ENCODE results near the gene LRRTM4. TPM values are rescaled to one million over a fixed set of nuclear protein-coding genes. Genes with fewer than 3 reads are reported as not detected.

Gene LRRTM4
- polyA plus RNA-seq, 1 donor from 2014 or later, result 37.1 TPM

DNA sequence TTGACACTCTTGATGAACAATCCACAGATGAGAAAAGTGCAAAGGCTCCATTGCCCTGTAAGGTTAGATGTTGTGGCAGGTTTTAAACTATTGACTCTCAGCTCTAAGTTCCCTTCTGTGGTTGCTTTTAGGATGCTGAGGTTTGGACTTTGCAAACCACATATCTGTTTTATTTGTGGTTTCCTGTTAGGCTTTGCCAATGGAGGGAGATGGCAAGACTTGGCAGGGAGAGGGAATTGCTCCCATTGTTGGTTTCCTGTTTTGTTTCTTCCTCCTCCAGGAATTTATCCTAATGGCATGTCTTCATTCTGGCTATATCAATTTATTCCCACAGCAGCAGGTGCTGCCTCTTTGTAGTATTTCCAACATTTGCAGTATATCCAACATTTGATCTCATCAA is 772.3 kb downstream of the LRRTM4 start:
- Histone ChIP-seq H3K79me2 (replicated peaks; ENCODE audit: insufficient read depth, low read length) (no peaks in the 10 kb centered on the region), H3K4me2 (ENCODE audit: low read length) (no peak overlapping the region), H3K36me3 (ENCODE audit: insufficient read depth, low read length) (no peaks in the 10 kb centered on the region), H4K20me1 (ENCODE audit: insufficient read depth) (no peaks in the 10 kb centered on the region), H3F3A (ENCODE audit: insufficient read depth, low read length, poor library complexity, severe bottlenecking) (no peaks in the 10 kb centered on the region), H3K9me2 (ENCODE audit: insufficient read depth, low read length) (no peaks in the 10 kb centered on the region), H3K9ac (ENCODE audit: low read length) (no peak overlapping the region), H3K27me3 (ENCODE audit: insufficient read depth, low read depth, low read length) (no peaks in the 10 kb centered on the region), H3K4me3 (ENCODE audit: low read length) (no peak overlapping the region), H3K27ac (ENCODE audit: low read length) (no peak overlapping the region), H2AFZ (ENCODE audit: low read depth, low read length) (no peak overlapping the region), H3K9me3 (ENCODE audit: low read length) (no peaks in the 10 kb centered on the region)
- TF ChIP-seq TAF1 (IDR thresholded peaks at IDR 0.05; ENCODE audit: low read depth) (no peak), EP300 (conservative IDR thresholded peaks at IDR 0.05; ENCODE audit: poor library complexity, severe bottlenecking) (no peak), POLR2AphosphoS5 (IDR thresholded peaks at IDR 0.05) (no peak), SMC3 (conservative IDR thresholded peaks at IDR 0.05; ENCODE audit: poor library complexity) (no peak), EZH2 (IDR thresholded peaks at IDR 0.05; ENCODE audit: borderline replicate concordance, insufficient read depth, low read length, poor library complexity, severe bottlenecking) (no peak), RAD21 (conservative IDR thresholded peaks at IDR 0.05) (no peak), MXI1 (conservative IDR thresholded peaks at IDR 0.05; ENCODE audit: poor library complexity, severe bottlenecking) (no peak), REST (IDR thresholded peaks at IDR 0.05; ENCODE audit: borderline replicate concordance) (no peak)
- TF ChIP-seq, protein P1, sequence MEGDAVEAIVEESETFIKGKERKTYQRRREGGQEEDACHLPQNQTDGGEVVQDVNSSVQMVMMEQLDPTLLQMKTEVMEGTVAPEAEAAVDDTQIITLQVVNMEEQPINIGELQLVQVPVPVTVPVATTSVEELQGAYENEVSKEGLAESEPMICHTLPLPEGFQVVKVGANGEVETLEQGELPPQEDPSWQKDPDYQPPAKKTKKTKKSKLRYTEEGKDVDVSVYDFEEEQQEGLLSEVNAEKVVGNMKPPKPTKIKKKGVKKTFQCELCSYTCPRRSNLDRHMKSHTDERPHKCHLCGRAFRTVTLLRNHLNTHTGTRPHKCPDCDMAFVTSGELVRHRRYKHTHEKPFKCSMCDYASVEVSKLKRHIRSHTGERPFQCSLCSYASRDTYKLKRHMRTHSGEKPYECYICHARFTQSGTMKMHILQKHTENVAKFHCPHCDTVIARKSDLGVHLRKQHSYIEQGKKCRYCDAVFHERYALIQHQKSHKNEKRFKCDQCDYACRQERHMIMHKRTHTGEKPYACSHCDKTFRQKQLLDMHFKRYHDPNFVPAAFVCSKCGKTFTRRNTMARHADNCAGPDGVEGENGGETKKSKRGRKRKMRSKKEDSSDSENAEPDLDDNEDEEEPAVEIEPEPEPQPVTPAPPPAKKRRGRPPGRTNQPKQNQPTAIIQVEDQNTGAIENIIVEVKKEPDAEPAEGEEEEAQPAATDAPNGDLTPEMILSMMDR (IDR thresholded peaks at IDR 0.05; ENCODE audit: poor library complexity, severe bottlenecking), result no peak

DNA sequence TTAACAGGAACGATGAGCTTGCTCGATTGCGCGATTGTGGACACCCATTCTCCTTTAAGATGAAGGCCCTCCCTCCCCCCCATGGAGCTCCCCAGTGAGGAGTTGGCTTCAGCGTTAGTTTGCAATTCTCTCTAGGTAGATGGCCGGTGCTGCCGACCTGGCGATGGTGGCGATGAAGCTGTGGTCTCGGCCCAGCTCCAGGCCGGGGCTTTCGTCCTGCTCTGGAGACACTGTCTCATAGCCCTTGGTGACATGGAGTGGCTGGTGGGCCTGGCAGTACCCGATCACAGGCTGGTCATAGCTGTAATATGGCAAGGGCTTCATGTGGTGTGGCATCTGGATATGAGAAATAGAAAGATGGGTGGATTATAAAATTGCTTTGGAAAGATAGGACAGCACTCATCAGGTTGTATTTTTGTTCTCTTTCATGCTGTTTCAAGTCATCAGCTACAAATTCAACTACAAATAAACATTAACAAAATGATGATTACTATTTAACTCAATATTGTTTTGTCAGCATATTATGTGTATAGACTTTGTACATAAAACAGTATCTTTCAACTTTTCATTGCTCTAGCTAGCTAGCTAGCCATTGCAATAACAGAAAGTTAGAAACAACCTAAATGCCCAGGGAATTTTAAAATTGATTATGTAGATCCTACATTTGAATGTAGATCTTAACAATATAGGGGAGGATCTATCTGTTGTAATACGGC is 773.4 kb downstream of the LRRTM4 start:
- TF ChIP-seq SMC3 (conservative IDR thresholded peaks at IDR 0.05; ENCODE audit: poor library complexity) (no peak), EP300 (conservative IDR thresholded peaks at IDR 0.05; ENCODE audit: poor library complexity, severe bottlenecking) (no peak), REST (IDR thresholded peaks at IDR 0.05; ENCODE audit: borderline replicate concordance) (no peak), RAD21 (conservative IDR thresholded peaks at IDR 0.05) (no peak), MXI1 (conservative IDR thresholded peaks at IDR 0.05; ENCODE audit: poor library complexity, severe bottlenecking) (no peak), EZH2 (IDR thresholded peaks at IDR 0.05; ENCODE audit: borderline replicate concordance, insufficient read depth, low read length, poor library complexity, severe bottlenecking) (no peak), POLR2AphosphoS5 (IDR thresholded peaks at IDR 0.05) (no peak), TAF1 (IDR thresholded peaks at IDR 0.05; ENCODE audit: low read depth) (no peak)
- TF ChIP-seq, protein P1 (IDR thresholded peaks at IDR 0.05; ENCODE audit: poor library complexity, severe bottlenecking), result no peak
- Histone ChIP-seq H2AFZ (ENCODE audit: low read depth, low read length) (no peak overlapping the region), H3K27me3 (ENCODE audit: insufficient read depth, low read depth, low read length) (no peaks in the 10 kb centered on the region), H3K9me3 (ENCODE audit: low read length) (no peaks in the 10 kb centered on the region), H3K79me2 (replicated peaks; ENCODE audit: insufficient read depth, low read length) (no peaks in the 10 kb centered on the region), H4K20me1 (ENCODE audit: insufficient read depth) (no peaks in the 10 kb centered on the region), H3K4me3 (ENCODE audit: low read length) (no peak overlapping the region), H3K9ac (ENCODE audit: low read length) (no peak overlapping the region), H3K4me2 (ENCODE audit: low read length) (no peak overlapping the region), H3F3A (ENCODE audit: insufficient read depth, low read length, poor library complexity, severe bottlenecking) (no peaks in the 10 kb centered on the region), H3K36me3 (ENCODE audit: insufficient read depth, low read length) (no peaks in the 10 kb centered on the region), H3K27ac (ENCODE audit: low read length) (no peak overlapping the region), H3K9me2 (ENCODE audit: insufficient read depth, low read length) (no peaks in the 10 kb centered on the region)
